Stomach (tissue), 4 donors: ENCODE measurements around the gene NFIC.

Experiments
- CTCF ChIP-seq, 7 experiments: fragments of 450-650 bp in 4 of 7; fragments of 200-600 bp in 3 of 7; sonication (generic) in 3 of 7; IDR thresholded peaks; one replicate each; pipeline ENCODE4 v1.5.1; 2016 to 2019; ENCODE audit warnings: antibody characterized with exemption in 7 of 7, control low read depth in 2 of 7, mild to moderate bottlenecking in 1 of 7
- POLR2AphosphoS5 ChIP-seq, 3 donors: sonication (generic); formaldehyde crosslinking; IDR thresholded peaks; one replicate each; pipeline ENCODE4 v1.6.1; 2016; ENCODE audit warnings: antibody characterized with exemption in 3 of 3

DNA sequence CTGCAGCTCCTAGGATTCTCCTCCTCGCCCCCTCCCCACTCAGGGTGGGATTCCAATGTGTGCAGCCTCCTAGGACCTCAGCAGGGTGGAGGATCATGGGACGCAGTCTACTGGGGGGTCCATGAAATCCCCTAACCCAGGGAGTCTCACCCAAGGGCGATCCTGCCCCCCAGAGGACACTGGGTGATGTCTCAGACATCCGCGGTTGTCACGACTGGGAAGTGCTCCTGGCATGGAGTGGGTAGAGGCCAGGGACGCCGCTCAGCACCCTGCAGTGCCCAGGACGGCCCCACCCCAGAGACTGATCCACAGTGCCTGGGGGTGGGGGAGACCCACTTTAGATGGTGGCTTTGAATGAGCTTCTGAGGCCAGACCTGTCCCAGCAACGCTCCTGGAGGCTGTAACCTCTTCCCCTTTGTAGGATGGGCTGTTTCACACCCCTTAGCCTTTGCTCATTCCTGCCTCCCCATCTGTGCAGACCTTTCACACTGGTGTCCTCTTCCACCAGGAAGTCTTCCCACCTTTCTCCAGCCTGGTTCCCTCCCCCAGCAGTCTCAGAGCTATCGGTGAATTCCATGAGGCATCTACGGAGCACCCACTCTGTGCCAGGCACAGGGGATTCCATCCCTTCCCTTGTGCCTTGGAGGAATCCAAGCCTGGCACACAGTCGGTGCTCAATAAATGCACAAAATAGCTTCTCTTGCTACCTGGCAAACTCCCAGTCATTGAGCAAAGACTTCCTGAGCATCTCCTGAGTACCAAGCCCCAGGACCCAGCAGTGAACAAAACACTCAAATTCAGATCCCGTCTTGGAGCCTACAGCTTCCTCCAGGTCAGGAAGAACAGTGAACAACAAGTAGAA is 103.5 kb downstream of the NFIC start:
- TF ChIP-seq CTCF (IDR thresholded peaks at IDR 0.05) (no peak), POLR2AphosphoS5 (IDR thresholded peaks at IDR 0.05) (no peak)
